HL-60 (cell line): ENCODE results near the gene PIEZO1.

Source experiments
- GABPA ChIP-seq: IDR thresholded peaks from 2 replicates; pipeline ENCODE4 v1.6.1; 2012; ENCODE audit warnings: low read depth
- POLR2AphosphoS5 ChIP-seq: IDR thresholded peaks from 2 replicates; pipeline ENCODE4 v1.6.1; 2012; ENCODE audit warnings: low read depth
- SPI1 ChIP-seq: IDR thresholded peaks from 2 replicates; pipeline ENCODE4 v1.6.1; 2012; ENCODE audit warnings: low read depth, mild to moderate bottlenecking, borderline replicate concordance
- TF ChIP-seq, protein P1 (sequence below): IDR thresholded peaks from one replicate; pipeline ENCODE4 v1.5.1; 2011; ENCODE audit warnings: low read length, control low read depth, inconsistent platforms; ENCODE audit not compliant: insufficient read depth
- TF ChIP-seq, protein P2 (sequence below): IDR thresholded peaks from 2 replicates; pipeline ENCODE4 v1.6.1; 2012; ENCODE audit warnings: low read depth; ENCODE audit not compliant: insufficient replicate concordance

DNA sequence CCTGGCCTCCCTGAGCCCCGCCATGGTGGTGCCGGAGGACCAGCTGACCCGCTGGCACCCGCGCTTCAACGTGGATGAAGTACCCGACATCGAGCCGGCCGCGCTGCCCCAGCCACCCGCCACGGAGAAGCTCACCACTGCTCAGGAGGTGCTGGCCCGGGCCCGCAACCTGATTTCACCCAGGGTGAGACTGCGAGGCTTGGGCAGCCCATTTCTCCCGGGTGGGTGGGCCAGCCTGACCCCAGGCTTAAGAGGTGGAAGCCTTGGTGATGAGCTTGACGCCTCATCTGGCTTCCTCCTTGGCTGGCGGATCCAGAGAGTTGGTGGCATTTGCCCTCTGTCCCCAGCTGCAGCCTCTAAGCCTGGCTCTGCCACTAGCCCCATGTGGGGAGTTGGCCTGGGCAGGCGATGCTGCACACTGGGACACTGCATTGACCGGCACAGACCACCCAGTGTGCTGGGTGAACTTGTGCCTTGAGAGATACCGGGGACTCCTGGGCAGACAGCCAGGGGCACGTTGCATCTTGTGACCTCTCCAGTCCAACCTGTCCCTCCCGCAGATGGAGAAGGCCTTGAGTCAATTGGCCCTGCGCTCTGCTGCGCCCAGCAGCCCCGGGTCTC lies 21.6 kb upstream of the PIEZO1 start:
- TF ChIP-seq, protein P1, sequence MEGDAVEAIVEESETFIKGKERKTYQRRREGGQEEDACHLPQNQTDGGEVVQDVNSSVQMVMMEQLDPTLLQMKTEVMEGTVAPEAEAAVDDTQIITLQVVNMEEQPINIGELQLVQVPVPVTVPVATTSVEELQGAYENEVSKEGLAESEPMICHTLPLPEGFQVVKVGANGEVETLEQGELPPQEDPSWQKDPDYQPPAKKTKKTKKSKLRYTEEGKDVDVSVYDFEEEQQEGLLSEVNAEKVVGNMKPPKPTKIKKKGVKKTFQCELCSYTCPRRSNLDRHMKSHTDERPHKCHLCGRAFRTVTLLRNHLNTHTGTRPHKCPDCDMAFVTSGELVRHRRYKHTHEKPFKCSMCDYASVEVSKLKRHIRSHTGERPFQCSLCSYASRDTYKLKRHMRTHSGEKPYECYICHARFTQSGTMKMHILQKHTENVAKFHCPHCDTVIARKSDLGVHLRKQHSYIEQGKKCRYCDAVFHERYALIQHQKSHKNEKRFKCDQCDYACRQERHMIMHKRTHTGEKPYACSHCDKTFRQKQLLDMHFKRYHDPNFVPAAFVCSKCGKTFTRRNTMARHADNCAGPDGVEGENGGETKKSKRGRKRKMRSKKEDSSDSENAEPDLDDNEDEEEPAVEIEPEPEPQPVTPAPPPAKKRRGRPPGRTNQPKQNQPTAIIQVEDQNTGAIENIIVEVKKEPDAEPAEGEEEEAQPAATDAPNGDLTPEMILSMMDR, result no peak
- TF ChIP-seq, protein P2, sequence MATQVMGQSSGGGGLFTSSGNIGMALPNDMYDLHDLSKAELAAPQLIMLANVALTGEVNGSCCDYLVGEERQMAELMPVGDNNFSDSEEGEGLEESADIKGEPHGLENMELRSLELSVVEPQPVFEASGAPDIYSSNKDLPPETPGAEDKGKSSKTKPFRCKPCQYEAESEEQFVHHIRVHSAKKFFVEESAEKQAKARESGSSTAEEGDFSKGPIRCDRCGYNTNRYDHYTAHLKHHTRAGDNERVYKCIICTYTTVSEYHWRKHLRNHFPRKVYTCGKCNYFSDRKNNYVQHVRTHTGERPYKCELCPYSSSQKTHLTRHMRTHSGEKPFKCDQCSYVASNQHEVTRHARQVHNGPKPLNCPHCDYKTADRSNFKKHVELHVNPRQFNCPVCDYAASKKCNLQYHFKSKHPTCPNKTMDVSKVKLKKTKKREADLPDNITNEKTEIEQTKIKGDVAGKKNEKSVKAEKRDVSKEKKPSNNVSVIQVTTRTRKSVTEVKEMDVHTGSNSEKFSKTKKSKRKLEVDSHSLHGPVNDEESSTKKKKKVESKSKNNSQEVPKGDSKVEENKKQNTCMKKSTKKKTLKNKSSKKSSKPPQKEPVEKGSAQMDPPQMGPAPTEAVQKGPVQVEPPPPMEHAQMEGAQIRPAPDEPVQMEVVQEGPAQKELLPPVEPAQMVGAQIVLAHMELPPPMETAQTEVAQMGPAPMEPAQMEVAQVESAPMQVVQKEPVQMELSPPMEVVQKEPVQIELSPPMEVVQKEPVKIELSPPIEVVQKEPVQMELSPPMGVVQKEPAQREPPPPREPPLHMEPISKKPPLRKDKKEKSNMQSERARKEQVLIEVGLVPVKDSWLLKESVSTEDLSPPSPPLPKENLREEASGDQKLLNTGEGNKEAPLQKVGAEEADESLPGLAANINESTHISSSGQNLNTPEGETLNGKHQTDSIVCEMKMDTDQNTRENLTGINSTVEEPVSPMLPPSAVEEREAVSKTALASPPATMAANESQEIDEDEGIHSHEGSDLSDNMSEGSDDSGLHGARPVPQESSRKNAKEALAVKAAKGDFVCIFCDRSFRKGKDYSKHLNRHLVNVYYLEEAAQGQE, result no peak
- no peak for TF ChIP-seq GABPA
- TF ChIP-seq POLR2AphosphoS5, result no peak; the same call in 1 of the 2 replicates
- no peak for TF ChIP-seq SPI1
